ENCODE data around the gene UPF1. TPM values are rescaled to one million over a fixed set of nuclear protein-coding genes. Genes with fewer than 3 reads are reported as not detected.

UPF1 gene
- total and polyA plus RNA-seq, 4 donors, result 48.3 to 89.2 (median 64.5) TPM

DNA sequence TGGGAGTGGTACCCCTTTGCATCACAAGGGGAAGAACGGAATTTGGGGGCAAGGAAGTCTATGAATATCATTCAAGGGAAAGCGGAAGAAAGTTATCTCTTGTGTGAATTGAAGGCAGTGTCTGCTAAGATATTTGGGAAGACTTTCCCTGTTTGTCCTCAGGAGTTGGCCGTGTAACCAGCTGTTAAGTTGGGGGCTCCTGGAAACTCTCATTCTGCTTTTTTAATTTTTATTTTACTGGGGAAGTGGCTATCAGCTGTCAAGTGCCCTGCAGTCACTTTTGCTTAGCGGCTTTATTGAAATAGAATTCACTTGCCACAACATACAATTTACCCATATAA lies 2.9 kb downstream of the UPF1 start:
- DNase-seq, result no peak
- ATAC-seq (ENCODE audit: insufficient read depth, low FRiP score), result no peak
- Histone ChIP-seq H3K27me3 (ENCODE audit: control insufficient read depth in 3 of 3, insufficient read depth in 3 of 3, low read length in 2 of 3) (peaks cover 0 to 3% (median 0%) of the 10 kb centered on the region in 3 donors), H3K9ac (ENCODE audit: insufficient read depth in 1 of 2, low read length in 2 of 2) (peak overlapping the region in 1 of 2 donors; percentile 44), H3K4me1 (ENCODE audit: control insufficient read depth in 5 of 5, insufficient read depth in 5 of 5, low read length in 5 of 5) (peaks cover 8 to 22% (median 17%) of the 10 kb centered on the region in 5 donors), H3K4me3 (no peak overlapping the region), H3K27ac (ENCODE audit: low read depth in 1 of 2, low read length in 1 of 2) (no peak overlapping the region), H3K36me3 (ENCODE audit: control insufficient read depth in 4 of 4, insufficient read depth in 4 of 4, low read length in 4 of 4) (peaks cover 0 to 10% (median 8%) of the 10 kb centered on the region in 4 donors), H3K9me3 (ENCODE audit: control insufficient read depth in 4 of 4, insufficient read depth in 3 of 4, low read length in 3 of 4) (no peaks in the 10 kb centered on the region)
- 64 to 73% methylated on average over 4 of the region's 4 CpGs for WGBS, 2 donors
- TF ChIP-seq, protein P1, sequence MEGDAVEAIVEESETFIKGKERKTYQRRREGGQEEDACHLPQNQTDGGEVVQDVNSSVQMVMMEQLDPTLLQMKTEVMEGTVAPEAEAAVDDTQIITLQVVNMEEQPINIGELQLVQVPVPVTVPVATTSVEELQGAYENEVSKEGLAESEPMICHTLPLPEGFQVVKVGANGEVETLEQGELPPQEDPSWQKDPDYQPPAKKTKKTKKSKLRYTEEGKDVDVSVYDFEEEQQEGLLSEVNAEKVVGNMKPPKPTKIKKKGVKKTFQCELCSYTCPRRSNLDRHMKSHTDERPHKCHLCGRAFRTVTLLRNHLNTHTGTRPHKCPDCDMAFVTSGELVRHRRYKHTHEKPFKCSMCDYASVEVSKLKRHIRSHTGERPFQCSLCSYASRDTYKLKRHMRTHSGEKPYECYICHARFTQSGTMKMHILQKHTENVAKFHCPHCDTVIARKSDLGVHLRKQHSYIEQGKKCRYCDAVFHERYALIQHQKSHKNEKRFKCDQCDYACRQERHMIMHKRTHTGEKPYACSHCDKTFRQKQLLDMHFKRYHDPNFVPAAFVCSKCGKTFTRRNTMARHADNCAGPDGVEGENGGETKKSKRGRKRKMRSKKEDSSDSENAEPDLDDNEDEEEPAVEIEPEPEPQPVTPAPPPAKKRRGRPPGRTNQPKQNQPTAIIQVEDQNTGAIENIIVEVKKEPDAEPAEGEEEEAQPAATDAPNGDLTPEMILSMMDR (IDR thresholded peaks at IDR 0.05; ENCODE audit: control extremely low read depth, extremely low read depth), result no peak

GRCh38 chr19:18839465-18840287 lies 7.9 kb downstream of the UPF1 start:
- no peak overlapping the region for H3K4me3 ChIP-seq
- peaks cover 0 to 9% (median 5%) of the 10 kb centered on the region in 4 donors for H3K36me3 ChIP-seq (ENCODE audit: control insufficient read depth in 4 of 4, insufficient read depth in 4 of 4, low read length in 4 of 4)
- TF ChIP-seq, protein P1 (IDR thresholded peaks at IDR 0.05; ENCODE audit: control extremely low read depth, extremely low read depth), result no peak
- WGBS, 2 donors, result 72 to 82% methylated on average over 15 of the region's 15 CpGs
- H3K9ac ChIP-seq (ENCODE audit: insufficient read depth in 1 of 2, low read length in 2 of 2), result no peak overlapping the region
- no peak overlapping the region for H3K27ac ChIP-seq (ENCODE audit: low read depth in 1 of 2, low read length in 1 of 2)
- H3K9me3 ChIP-seq (ENCODE audit: control insufficient read depth in 4 of 4, insufficient read depth in 3 of 4, low read length in 3 of 4), result no peaks in the 10 kb centered on the region
- no peak for ATAC-seq (ENCODE audit: insufficient read depth, low FRiP score)
- DNase-seq, result no peak
- no peaks in the 10 kb centered on the region for H3K27me3 ChIP-seq (ENCODE audit: control insufficient read depth in 3 of 3, insufficient read depth in 3 of 3, low read length in 2 of 3)
- peaks cover 0 to 36% (median 11%) of the 10 kb centered on the region in 5 donors for H3K4me1 ChIP-seq (ENCODE audit: control insufficient read depth in 5 of 5, insufficient read depth in 5 of 5, low read length in 5 of 5)

DNA sequence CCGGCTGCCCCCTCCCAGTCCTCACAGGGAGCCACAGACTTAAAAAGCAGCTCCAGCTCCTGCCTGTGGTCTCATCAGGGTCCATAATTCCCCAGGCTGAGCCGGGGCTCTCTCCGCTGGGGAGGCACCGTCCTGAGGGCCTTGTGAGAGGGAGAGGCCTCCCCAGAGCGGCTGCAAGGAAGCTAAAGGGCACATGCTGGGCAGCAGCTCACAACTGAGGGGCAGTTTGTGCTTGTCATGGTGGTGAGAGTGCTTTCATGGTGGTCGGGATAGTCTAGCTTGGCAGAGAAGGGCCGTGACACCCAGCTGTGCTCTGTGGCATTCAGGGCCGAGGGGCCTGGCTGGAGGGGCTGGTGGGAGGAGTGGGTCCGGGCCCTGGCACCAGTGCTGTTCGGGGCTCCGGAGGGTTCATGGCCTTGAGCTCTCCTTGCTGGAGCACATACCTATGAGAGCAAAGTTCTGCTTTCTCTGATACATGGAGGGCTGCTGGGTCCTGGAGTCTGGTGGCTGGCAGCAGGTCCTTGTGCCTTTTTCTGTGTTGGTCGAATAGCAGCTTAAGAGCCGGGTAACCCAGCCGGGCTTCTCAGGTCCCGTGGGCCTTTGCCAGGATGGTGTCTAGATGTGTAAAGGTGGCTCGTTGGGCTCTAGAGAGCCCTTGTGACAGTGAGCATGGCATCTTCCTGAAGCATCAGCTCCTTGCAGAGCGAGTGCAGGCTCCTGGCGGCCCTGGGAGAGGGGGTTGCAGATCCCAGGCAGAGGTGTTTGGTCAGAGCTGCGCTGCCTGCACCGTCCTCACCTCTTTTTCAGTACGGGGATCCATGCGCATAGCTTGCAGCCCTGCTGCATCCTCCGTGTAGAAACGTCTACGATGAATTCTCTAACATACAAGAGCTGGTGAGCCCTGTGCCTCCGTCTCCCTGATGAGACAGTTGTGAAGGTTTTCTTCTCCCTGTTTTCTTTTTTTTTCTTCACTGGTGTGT lies 8.8 kb downstream of the UPF1 start:
- no peak for DNase-seq
- no peak for ATAC-seq (ENCODE audit: insufficient read depth, low FRiP score)
- H3K9ac ChIP-seq (ENCODE audit: insufficient read depth in 1 of 2, low read length in 2 of 2), result no peak overlapping the region

More for the DNA sequence above, 8.8 kb downstream of the UPF1 start:
- Histone ChIP-seq H3K27ac (ENCODE audit: low read depth in 1 of 2, low read length in 1 of 2) (no peak overlapping the region), H3K9me3 (ENCODE audit: control insufficient read depth in 4 of 4, insufficient read depth in 3 of 4, low read length in 3 of 4) (no peaks in the 10 kb centered on the region), H3K4me1 (ENCODE audit: control insufficient read depth in 5 of 5, insufficient read depth in 5 of 5, low read length in 5 of 5) (peaks cover 0 to 34% (median 11%) of the 10 kb centered on the region in 5 donors), H3K36me3 (ENCODE audit: control insufficient read depth in 4 of 4, insufficient read depth in 4 of 4, low read length in 4 of 4) (peaks cover 0 to 6% (median 2%) of the 10 kb centered on the region in 4 donors), H3K4me3 (no peak overlapping the region), H3K27me3 (ENCODE audit: control insufficient read depth in 3 of 3, insufficient read depth in 3 of 3, low read length in 2 of 3) (no peaks in the 10 kb centered on the region)
- WGBS, 2 donors, result 82 to 86% methylated on average over 26 of the region's 26 CpGs
- TF ChIP-seq, protein P1 (IDR thresholded peaks at IDR 0.05; ENCODE audit: control extremely low read depth, extremely low read depth), result no peak
